Uterus (tissue), 2 donors: Measurements from ENCODE around the gene RNF187.

Source experiments
- POLR2A ChIP-seq, 2 donors: fragments of 450-650 bp; IDR thresholded peaks; one replicate each; pipeline ENCODE4 v1.6.1; 2016; ENCODE audit warnings: antibody characterized with exemption in 2 of 2, mild to moderate bottlenecking in 1 of 2, moderate library complexity in 1 of 2
- TF ChIP-seq, protein P1 (sequence below), 4 experiments: fragments of 200-600 bp in 2 of 4; fragments of 450-650 bp in 2 of 4; sonication (generic) in 2 of 4; IDR thresholded peaks; one replicate each; pipeline ENCODE4 v1.5.1; 2016 to 2019; ENCODE audit warnings: antibody characterized with exemption in 4 of 4, mild to moderate bottlenecking in 2 of 4, moderate library complexity in 1 of 4

DNA sequence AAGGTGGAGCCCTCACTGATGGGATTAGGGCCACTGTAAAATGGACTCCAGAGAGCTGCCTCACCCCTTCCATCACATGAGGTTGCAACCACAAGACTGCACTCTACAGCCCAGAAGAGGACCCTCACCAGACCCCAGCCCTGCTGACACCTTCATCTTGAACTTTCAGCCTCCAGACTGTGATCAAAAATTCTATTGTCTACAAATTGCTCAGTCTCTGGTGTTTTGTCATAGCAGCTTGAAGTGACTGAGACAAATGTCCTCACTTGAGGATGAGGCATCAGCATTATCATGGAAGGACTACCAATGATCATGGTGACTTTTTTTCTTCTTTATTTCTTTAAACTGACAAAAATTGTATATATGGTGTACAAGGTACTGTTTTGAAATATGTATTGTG lies 43.8 kb upstream of the RNF187 start:
- TF ChIP-seq, protein P1, sequence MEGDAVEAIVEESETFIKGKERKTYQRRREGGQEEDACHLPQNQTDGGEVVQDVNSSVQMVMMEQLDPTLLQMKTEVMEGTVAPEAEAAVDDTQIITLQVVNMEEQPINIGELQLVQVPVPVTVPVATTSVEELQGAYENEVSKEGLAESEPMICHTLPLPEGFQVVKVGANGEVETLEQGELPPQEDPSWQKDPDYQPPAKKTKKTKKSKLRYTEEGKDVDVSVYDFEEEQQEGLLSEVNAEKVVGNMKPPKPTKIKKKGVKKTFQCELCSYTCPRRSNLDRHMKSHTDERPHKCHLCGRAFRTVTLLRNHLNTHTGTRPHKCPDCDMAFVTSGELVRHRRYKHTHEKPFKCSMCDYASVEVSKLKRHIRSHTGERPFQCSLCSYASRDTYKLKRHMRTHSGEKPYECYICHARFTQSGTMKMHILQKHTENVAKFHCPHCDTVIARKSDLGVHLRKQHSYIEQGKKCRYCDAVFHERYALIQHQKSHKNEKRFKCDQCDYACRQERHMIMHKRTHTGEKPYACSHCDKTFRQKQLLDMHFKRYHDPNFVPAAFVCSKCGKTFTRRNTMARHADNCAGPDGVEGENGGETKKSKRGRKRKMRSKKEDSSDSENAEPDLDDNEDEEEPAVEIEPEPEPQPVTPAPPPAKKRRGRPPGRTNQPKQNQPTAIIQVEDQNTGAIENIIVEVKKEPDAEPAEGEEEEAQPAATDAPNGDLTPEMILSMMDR (IDR thresholded peaks at IDR 0.05), result no peak
- TF ChIP-seq POLR2A (IDR thresholded peaks at IDR 0.05), result no peak
